NB4 (cell line): ENCODE data around the gene DUSP5.
A peak's percentile ranks its signal among the peaks of the same experiment; 100 is the strongest.

Source experiments
- MYC ChIP-seq: IDR thresholded peaks from 2 replicates; pipeline ENCODE4 v1.6.1; 2011; ENCODE audit warnings: low read depth, low read length
- TF ChIP-seq, protein P1 (sequence below): IDR thresholded peaks from one replicate; pipeline ENCODE4 v1.5.1; 2012; ENCODE audit warnings: low read depth, low read length

DNA sequence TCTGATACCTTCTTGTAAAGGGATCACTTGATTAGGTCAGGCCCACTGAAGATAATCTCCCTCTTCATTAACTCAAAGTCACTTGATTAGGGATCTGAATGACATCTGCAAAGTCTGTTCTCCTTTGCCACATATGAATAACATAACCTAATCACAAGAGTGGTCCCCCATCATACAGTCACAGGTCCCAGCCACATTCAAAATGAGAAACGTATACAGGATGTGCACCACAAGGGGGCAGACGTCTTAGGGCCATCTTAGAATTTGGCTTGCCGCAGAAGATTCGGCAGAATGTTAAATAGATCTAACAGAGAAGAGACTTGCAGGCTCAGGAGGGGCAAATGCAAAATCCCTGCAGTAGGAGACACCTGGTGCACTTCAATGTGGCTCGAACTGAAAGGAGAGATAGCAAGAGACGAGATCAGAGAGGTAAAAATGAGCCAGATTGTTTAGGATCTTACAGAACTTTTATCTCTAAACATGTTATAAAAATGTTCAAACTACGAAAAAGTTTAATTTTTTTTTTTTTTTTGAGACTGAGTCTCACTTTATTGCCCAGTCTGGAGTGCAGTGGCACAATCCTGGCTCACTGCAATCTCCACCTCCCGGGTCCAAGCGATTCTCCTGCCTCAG is 59.4 kb downstream of the DUSP5 start:
- TF ChIP-seq, protein P1, sequence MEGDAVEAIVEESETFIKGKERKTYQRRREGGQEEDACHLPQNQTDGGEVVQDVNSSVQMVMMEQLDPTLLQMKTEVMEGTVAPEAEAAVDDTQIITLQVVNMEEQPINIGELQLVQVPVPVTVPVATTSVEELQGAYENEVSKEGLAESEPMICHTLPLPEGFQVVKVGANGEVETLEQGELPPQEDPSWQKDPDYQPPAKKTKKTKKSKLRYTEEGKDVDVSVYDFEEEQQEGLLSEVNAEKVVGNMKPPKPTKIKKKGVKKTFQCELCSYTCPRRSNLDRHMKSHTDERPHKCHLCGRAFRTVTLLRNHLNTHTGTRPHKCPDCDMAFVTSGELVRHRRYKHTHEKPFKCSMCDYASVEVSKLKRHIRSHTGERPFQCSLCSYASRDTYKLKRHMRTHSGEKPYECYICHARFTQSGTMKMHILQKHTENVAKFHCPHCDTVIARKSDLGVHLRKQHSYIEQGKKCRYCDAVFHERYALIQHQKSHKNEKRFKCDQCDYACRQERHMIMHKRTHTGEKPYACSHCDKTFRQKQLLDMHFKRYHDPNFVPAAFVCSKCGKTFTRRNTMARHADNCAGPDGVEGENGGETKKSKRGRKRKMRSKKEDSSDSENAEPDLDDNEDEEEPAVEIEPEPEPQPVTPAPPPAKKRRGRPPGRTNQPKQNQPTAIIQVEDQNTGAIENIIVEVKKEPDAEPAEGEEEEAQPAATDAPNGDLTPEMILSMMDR: peak; percentile 81
- TF ChIP-seq MYC: no peak
